C4-2B (cell line): ENCODE measurements around the gene CYB5R3.
"Not testable (repeated sequence)": the region's sequence is repeated elsewhere in the genome, so short reads cannot be mapped to it uniquely, and the experiment has no call there.

Source experiments
- H3K27ac ChIP-seq: fragments of 450-650 bp; 2 replicates; pipeline ENCODE4 v1.5.1; 2017
- ZFX ChIP-seq: fragments of 450-650 bp; IDR thresholded peaks from 2 replicates; pipeline ENCODE4 v1.6.1; 2017
- TF ChIP-seq, protein P1 (sequence below): fragments of 450-650 bp; conservative IDR thresholded peaks from 2 replicates; pipeline ENCODE4 v1.5.1; 2017; ENCODE audit warnings: mild to moderate bottlenecking

CYB5R3 gene

DNA sequence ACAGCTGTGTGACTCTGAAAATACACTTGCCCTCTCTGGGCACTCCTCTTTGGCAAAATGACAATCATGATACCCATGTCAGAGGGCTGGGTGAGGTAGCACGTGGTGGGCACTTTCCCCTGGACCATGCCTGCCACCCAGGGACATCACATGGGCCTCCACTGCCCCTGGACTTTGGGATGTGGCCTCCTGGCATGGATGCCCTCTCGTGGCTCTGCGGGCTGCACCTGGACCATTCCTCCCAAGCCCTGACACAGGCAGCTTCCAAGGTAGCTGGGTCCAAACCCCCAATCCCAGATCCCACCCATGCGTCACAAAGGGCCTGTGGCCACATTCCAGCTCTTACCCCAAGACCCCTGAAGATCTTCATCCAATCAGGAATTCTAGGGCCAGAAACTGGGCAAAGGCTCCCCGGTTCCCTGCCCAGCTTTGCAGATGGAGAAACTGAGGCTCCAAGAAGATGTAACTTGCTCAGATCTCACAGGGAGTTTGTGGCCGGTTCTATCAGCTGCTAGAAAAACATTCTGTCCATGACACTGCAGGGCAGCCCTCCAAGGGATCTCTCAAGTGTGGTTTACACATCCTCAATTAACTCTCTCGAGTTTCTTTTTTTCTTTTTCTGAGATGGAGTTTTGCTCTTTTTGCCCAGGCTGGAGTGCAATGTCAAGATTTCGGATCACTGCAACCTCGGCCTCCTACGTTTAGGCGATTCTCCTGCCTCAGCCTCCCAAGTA, 35.4 kb upstream of the CYB5R3 start:
- no peak for TF ChIP-seq ZFX
- TF ChIP-seq, protein P1, sequence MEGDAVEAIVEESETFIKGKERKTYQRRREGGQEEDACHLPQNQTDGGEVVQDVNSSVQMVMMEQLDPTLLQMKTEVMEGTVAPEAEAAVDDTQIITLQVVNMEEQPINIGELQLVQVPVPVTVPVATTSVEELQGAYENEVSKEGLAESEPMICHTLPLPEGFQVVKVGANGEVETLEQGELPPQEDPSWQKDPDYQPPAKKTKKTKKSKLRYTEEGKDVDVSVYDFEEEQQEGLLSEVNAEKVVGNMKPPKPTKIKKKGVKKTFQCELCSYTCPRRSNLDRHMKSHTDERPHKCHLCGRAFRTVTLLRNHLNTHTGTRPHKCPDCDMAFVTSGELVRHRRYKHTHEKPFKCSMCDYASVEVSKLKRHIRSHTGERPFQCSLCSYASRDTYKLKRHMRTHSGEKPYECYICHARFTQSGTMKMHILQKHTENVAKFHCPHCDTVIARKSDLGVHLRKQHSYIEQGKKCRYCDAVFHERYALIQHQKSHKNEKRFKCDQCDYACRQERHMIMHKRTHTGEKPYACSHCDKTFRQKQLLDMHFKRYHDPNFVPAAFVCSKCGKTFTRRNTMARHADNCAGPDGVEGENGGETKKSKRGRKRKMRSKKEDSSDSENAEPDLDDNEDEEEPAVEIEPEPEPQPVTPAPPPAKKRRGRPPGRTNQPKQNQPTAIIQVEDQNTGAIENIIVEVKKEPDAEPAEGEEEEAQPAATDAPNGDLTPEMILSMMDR, result no peak

DNA sequence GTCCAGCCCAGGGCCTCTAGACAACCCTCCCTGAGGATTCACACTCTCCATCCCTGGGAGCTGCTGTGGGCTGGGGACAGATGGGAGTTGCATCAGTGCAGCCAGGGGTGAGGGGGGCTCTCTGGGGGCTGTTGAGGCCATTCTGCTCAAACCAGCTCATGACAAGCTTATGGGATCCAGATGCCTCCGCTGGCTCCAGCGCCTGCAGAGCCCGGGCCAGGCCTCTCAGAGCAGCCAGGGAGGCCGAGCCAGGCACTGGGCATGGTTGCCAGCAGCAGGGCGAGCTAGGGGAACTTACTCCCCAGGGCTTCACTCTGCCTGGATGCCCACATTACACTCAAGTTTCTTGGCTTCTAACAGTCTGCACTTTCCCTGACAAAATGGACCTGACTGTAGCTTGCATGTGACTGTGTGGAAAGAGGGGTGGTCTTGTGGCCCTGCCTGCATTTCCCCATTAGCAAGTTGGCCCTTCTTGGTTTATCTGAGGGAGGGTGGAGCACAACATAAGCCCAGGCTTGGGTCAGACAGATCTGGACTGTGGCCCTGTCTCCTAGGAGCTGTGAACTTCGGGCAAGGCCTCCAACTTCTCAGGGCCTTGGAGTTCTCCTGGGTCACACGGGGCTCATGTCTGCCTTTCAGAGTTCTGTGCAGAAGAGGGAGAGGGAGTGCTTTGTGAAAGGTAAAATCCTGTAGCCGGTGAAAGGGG, 34.5 kb upstream of the CYB5R3 start:
- TF ChIP-seq ZFX, result no peak
- TF ChIP-seq, protein P1, result no peak
- no peak overlapping the region for H3K27ac ChIP-seq

More for the DNA sequence above, 35.4 kb upstream of the CYB5R3 start:
- no peak overlapping the region for H3K27ac ChIP-seq

DNA sequence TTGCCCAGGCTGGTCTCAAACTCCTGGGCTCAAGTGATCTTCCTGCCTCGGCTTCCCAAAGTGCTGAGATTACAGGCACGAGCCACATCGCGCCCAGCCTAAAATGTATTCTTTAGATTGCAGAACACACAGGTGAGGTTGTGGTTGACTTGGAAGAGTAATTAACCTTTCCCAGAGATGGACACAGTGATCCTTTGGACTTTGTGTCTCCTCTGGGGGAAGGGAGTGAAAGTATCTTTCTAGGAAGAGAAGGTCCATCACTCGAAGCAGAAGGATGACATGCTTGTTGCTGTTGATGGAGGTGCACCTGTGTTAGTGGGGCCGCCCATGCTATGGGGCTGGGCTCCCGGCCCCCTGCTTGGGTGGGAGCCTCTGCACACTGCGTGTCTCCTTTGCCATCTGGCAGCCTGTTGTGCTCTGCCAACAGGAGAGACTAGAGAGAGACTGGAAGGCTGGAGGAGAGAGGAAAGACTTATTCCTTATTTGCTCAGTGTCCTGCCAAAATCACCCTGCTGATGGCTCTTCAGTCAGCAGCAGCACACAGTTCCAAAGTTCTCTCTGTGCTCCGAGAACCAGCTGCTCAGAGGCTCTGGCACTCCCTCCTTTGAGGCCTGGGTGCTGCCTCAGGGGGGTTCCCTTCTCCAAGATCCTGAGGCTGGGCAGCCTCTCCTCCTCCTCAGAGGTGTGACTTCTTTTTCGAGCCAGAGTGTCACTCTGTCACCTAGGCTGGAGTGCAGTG, 33.1 kb upstream of the CYB5R3 start:
- H3K27ac ChIP-seq, result no peak overlapping the region; the same call in 1 of the 2 replicates
- TF ChIP-seq, protein P1, result no peak
- TF ChIP-seq ZFX, result no peak

DNA sequence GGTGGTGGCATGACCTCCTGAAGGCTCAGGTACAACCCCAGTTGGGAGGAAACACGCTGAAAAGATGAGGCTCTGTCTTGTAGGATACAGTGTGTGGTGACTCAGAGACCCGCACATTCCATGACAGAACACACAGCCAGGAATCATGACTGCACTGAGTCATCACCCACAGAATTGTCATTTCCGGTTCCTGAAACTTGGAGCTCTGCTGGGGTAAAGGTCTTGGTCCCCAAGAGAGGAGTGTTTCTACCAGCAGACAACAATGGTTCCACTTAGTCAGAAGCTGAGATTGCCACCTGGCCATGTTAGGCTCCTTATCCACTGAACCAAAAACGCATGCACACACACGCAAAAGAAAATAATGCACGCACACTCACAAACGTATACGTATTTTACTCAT, 31.5 kb upstream of the CYB5R3 start:
- H3K27ac ChIP-seq, result no peak overlapping the region
- TF ChIP-seq, protein P1, result no peak
- no peak for TF ChIP-seq ZFX

DNA sequence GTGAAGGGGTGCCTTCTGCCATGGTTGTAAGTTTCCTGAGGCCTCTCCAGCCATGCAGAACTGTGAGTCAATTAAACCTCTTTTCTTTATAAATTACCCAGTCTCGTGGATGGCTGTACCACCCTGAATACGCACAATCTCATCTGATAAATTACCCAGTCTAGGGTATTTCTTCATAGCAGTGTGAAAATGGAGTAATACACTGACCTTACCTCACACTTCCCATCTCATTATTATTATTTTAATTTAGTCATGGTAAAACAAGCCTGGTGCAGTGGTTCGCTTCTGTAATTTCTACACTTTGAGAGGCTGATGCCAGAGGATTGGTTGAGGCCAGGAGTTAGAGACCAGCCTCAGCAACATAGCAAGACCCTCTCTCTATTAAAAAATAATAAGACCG, 30.5 kb upstream of the CYB5R3 start:
- H3K27ac ChIP-seq, result no peak overlapping the region

DNA sequence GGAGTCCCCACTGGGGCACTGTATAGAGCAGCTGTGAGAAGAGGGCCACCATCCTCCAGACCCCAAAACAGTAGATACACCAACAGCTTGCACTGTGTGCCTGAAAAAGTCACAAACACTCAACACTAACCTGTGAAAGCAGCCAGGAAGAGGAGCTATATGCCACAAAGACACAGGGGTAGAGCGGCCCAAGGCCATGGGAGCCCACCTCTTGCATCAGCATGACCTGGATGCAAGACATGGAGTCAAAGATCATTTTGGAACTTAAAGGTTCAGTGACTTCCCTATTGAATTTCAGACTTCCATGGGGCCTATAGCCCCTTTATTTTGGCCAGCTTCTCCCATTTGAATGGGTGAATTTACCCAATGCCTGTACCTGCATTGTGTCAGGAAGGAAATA, 29.7 kb upstream of the CYB5R3 start:
- no peak overlapping the region for H3K27ac ChIP-seq
- TF ChIP-seq, protein P1, result no peak
- no peak for TF ChIP-seq ZFX

More for the DNA sequence above, 30.5 kb upstream of the CYB5R3 start:
- TF ChIP-seq, protein P1, result no peak
- TF ChIP-seq ZFX, result no peak

DNA sequence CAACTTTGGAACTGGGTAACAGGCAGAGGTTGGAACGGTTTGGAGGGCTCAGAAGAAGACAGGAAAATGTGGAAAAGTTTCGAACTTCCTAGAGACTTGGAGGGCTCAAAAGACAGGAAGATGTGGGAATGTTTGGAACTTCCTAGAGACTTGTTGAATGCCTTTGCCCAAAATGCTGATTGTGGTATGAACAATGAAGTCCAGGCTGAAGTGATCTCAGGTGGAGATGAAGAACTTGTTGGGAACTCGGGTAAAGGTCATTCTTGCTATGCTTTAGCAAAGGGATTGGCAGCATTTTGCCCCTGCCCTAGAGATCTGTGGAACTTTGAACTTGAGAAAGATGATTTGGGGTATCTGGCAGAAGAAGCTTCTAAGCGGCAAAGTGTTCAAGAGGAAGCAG, 28.7 kb upstream of the CYB5R3 start:
- not testable (repeated sequence) for H3K27ac ChIP-seq
